H1 (cell line): ENCODE data around the gene GOSR1. TPM values are rescaled to one million over a fixed set of nuclear protein-coding genes. Genes with fewer than 3 reads are reported as not detected.

Experiments
- CTCF ChIA-PET: fragments of 300-600 bp; sonication (Branson Sonifier 250); formaldehyde crosslinking; loops from one replicate; lab custom pipeline; 2021; ENCODE audit not compliant: partially characterized antibody; lab: Charles Lee
- POLR2A ChIA-PET: fragments of 300-600 bp; sonication (Branson Sonifier 250); formaldehyde crosslinking; loops from one replicate; lab custom pipeline; 2021; ENCODE audit warnings: inconsistent platforms; ENCODE audit not compliant: partially characterized antibody; lab: Charles Lee
- DNase-seq, 2 experiments: peaks; one replicate each; pipeline versions ENCODE4 v3.0.0 to v3.0.0-alpha.2; 2010 to 2022; ENCODE audit warnings: low spot score in 2 of 2, low read depth in 1 of 2, mixed read lengths in 1 of 2
- FAIRE-seq: peaks from 2 replicates; lab custom pipeline; 2011; peaks lifted over from hg19 to GRCh38; lab: Jason Lieb, UNC
- H2AFZ ChIP-seq: 2 replicates; pipeline ENCODE4 v1.8.1; 2012; ENCODE audit warnings: low read length, inconsistent platforms
- H2AK5ac ChIP-seq: 2 replicates; pipeline ENCODE4 v1.6.1; 2013; ENCODE audit warnings: low read depth, low read length
- H2BK120ac ChIP-seq: replicated peaks from 2 replicates; pipeline ENCODE3; 2013; ENCODE audit warnings: low read depth, low read length, inconsistent platforms
- H2BK12ac ChIP-seq: 2 replicates; pipeline ENCODE4 v1.6.1; 2013; ENCODE audit warnings: low read depth, low read length
- H2BK15ac ChIP-seq: 2 replicates; pipeline ENCODE4 v1.6.1; 2013; ENCODE audit warnings: low read length
- H2BK20ac ChIP-seq: 2 replicates; pipeline ENCODE4 v1.6.1; 2013; ENCODE audit warnings: low read length
- H2BK5ac ChIP-seq: 2 replicates; pipeline ENCODE4 v1.6.1; 2013; ENCODE audit warnings: low read depth, low read length
- H3K14ac ChIP-seq: 2 replicates; pipeline ENCODE4 v1.6.1; 2013; ENCODE audit warnings: inconsistent platforms; ENCODE audit not compliant: insufficient read length
- H3K18ac ChIP-seq: 2 replicates; pipeline ENCODE4 v1.6.1; 2013; ENCODE audit warnings: low read length; ENCODE audit errors: extremely low read depth
- H3K23ac ChIP-seq: 2 replicates; pipeline ENCODE4 v1.6.1; 2013; ENCODE audit warnings: inconsistent platforms; ENCODE audit not compliant: insufficient read length
- H3K23me2 ChIP-seq: 2 replicates; pipeline ENCODE4 v1.6.1; 2013; ENCODE audit warnings: low read depth, low read length
- H3K27ac ChIP-seq: 2 replicates; pipeline ENCODE4 v1.6.1; 2011; ENCODE audit warnings: low read depth, low read length, inconsistent platforms
- H3K27me3 ChIP-seq, 4 experiments: replicated peaks in 1 of 4; 1 replicate in 1 of 4; 2 replicates in 3 of 4; pipeline versions ENCODE4 v1.6.1 to v1.8.1; 2011 to 2013; ENCODE audit warnings: low read length in 3 of 4, mild to moderate bottlenecking in 3 of 4, inconsistent platforms in 2 of 4, mixed read lengths in 2 of 4, moderate library complexity in 1 of 4; ENCODE audit not compliant: control insufficient read depth in 3 of 4, insufficient read depth in 3 of 4; ENCODE audit errors: extremely low read depth in 1 of 4
- H3K36me3 ChIP-seq, 4 experiments: 2 replicates each; pipeline versions ENCODE4 v1.6.1 to v1.8.1; 2011 to 2013; ENCODE audit warnings: mild to moderate bottlenecking in 4 of 4, low read length in 3 of 4, moderate library complexity in 2 of 4, control low read depth in 1 of 4, inconsistent platforms in 1 of 4; ENCODE audit not compliant: insufficient read depth in 4 of 4, control insufficient read depth in 2 of 4
- H3K4ac ChIP-seq: replicated peaks from 2 replicates; pipeline ENCODE3; 2013; ENCODE audit warnings: low read length, low read depth, mixed read lengths, inconsistent platforms; ENCODE audit not compliant: insufficient read length
- H3K4me1 ChIP-seq, 4 experiments: replicated peaks in 1 of 4; 1 replicate in 1 of 4; 2 replicates in 3 of 4; pipeline versions ENCODE4 v1.6.1 to v1.8.1; 2011 to 2013; ENCODE audit warnings: low read length in 3 of 4, inconsistent platforms in 2 of 4, mixed read lengths in 1 of 4; ENCODE audit not compliant: insufficient read depth in 4 of 4, control insufficient read depth in 3 of 4
- H3K4me2 ChIP-seq, 2 experiments: 2 replicates each; pipeline versions ENCODE4 v1.6.1 to v1.8.1; 2011 to 2013; ENCODE audit warnings: low read depth in 2 of 2, low read length in 2 of 2, control low read depth in 1 of 2, inconsistent platforms in 1 of 2, mild to moderate bottlenecking in 1 of 2; ENCODE audit not compliant: insufficient read depth in 1 of 2
- H3K4me3 ChIP-seq, 4 experiments: fragments of 200-600, 300-600 bp in 1 of 4; sonication (generic), shearing (Covaris generic), sonication (Bioruptor Twin) in 1 of 4; 2 replicates each; pipeline versions ENCODE4 v1.5.1 to v1.8.1; 2011 to 2016; ENCODE audit warnings: low read length in 4 of 4, low read depth in 3 of 4, control low read depth in 2 of 4, inconsistent platforms in 2 of 4, mild to moderate bottlenecking in 2 of 4, mixed read lengths in 1 of 4, moderate library complexity in 1 of 4; ENCODE audit not compliant: insufficient read depth in 2 of 4; ENCODE audit errors: extremely low read depth in 1 of 4
- H3K56ac ChIP-seq: replicated peaks from 2 replicates; pipeline ENCODE3; 2013; ENCODE audit warnings: low read depth, mild to moderate bottlenecking, mixed read lengths, low read length, inconsistent platforms; ENCODE audit not compliant: insufficient read length
- H3K79me1 ChIP-seq: 2 replicates; pipeline ENCODE4 v1.6.1; 2013; ENCODE audit warnings: low read depth, low read length, control low read depth
- H3K79me2 ChIP-seq, 2 experiments: 2 replicates each; pipeline versions ENCODE4 v1.6.1 to v1.8.1; 2012 to 2013; ENCODE audit warnings: low read length in 2 of 2, mild to moderate bottlenecking in 2 of 2, inconsistent platforms in 1 of 2; ENCODE audit not compliant: insufficient read depth in 2 of 2, control insufficient read depth in 1 of 2
- H3K9ac ChIP-seq, 4 experiments: replicated peaks in 1 of 4; 1 replicate in 1 of 4; 2 replicates in 3 of 4; pipeline versions ENCODE4 v1.6.1 to v1.8.1; 2011 to 2013; ENCODE audit warnings: low read depth in 3 of 4, low read length in 3 of 4, control low read depth in 2 of 4, mild to moderate bottlenecking in 2 of 4, moderate library complexity in 2 of 4, inconsistent platforms in 1 of 4; ENCODE audit errors: extremely low read depth in 1 of 4
- H3K9me3 ChIP-seq, 2 experiments: 2 replicates each; pipeline versions ENCODE4 v1.6.1 to v1.8.1; 2012 to 2013; ENCODE audit warnings: mild to moderate bottlenecking in 2 of 2, moderate library complexity in 2 of 2, control low read depth in 1 of 2, inconsistent platforms in 1 of 2, low read depth in 1 of 2, low read length in 1 of 2, mixed read lengths in 1 of 2; ENCODE audit not compliant: insufficient read depth in 2 of 2
- H4K20me1 ChIP-seq, 2 experiments: replicated peaks in 1 of 2; 2 replicates each; pipeline versions ENCODE3 to v1.8.1; 2011 to 2013; ENCODE audit warnings: inconsistent platforms in 2 of 2, low read length in 2 of 2, mild to moderate bottlenecking in 1 of 2; ENCODE audit not compliant: insufficient read depth in 2 of 2, control insufficient read depth in 1 of 2
- H4K5ac ChIP-seq: 2 replicates; pipeline ENCODE4 v1.6.1; 2013; ENCODE audit warnings: low read length, low read depth, mixed read lengths, inconsistent platforms; ENCODE audit not compliant: insufficient read length
- H4K8ac ChIP-seq: 2 replicates; pipeline ENCODE4 v1.8.0; 2013; ENCODE audit warnings: mild to moderate bottlenecking, moderate library complexity, low read length, inconsistent platforms; ENCODE audit not compliant: insufficient read depth; ENCODE audit errors: extremely low read depth
- H4K91ac ChIP-seq: replicated peaks from 2 replicates; pipeline ENCODE3; 2013; ENCODE audit warnings: low read length, mixed read lengths, inconsistent platforms; ENCODE audit not compliant: insufficient read length
- CEBPB ChIP-seq: IDR thresholded peaks from 2 replicates; pipeline ENCODE4 v1.6.1; 2012; ENCODE audit warnings: low read depth, low read length
- EP300 ChIP-seq, 2 experiments: IDR thresholded peaks; 1 replicate in 1 of 2; 2 replicates in 1 of 2; pipeline ENCODE4 v1.6.1; 2011 to 2012; ENCODE audit warnings: low read depth in 2 of 2, low read length in 2 of 2, mild to moderate bottlenecking in 2 of 2, borderline replicate concordance in 1 of 2, inconsistent platforms in 1 of 2, moderate library complexity in 1 of 2
- FOSL1 ChIP-seq: IDR thresholded peaks from 2 replicates; pipeline ENCODE4 v1.6.1; 2011; ENCODE audit warnings: mild to moderate bottlenecking, low read depth, low read length, moderate library complexity; ENCODE audit not compliant: insufficient read depth
- GABPA ChIP-seq: IDR thresholded peaks from 2 replicates; pipeline ENCODE4 v1.6.1; 2011; ENCODE audit warnings: mild to moderate bottlenecking, low read length, moderate library complexity, borderline replicate concordance; ENCODE audit not compliant: insufficient read depth
- GTF2F1 ChIP-seq: IDR thresholded peaks from 2 replicates; pipeline ENCODE4 v1.6.1; 2012; ENCODE audit warnings: low read depth, low read length, improper control_type of control experiment, borderline replicate concordance
- HDAC6 ChIP-seq: IDR thresholded peaks from one replicate; pipeline ENCODE4 v1.7.1; 2012; ENCODE audit warnings: low read depth, mild to moderate bottlenecking, inconsistent platforms, low read length, moderate library complexity
- KDM5A ChIP-seq: fragments of 200-600 bp; IDR thresholded peaks from 2 replicates; pipeline ENCODE4 v1.7.1; 2012; ENCODE audit warnings: mild to moderate bottlenecking, low read length, inconsistent platforms, mixed read lengths
- MAFK ChIP-seq: IDR thresholded peaks from 2 replicates; pipeline ENCODE4 v1.6.1; 2012; ENCODE audit warnings: low read depth, mild to moderate bottlenecking, improper control_type of control experiment, low read length
- NANOG ChIP-seq: IDR thresholded peaks from 2 replicates; pipeline ENCODE4 v1.6.1; 2011; ENCODE audit warnings: low read length, low read depth, mild to moderate bottlenecking, inconsistent platforms; ENCODE audit not compliant: insufficient read depth, poor library complexity, severe bottlenecking
- POLR2AphosphoS5 ChIP-seq: IDR thresholded peaks from 2 replicates; pipeline ENCODE4 v1.6.1; 2011; ENCODE audit warnings: low read depth, low read length
- RAD21 ChIP-seq, 2 experiments: IDR thresholded peaks in 1 of 2; conservative IDR thresholded peaks in 1 of 2; 2 replicates each; pipeline ENCODE4 v1.6.1; 2011; ENCODE audit warnings: low read depth in 2 of 2, low read length in 2 of 2, improper control_type of control experiment in 1 of 2, inconsistent platforms in 1 of 2, mild to moderate bottlenecking in 1 of 2, moderate library complexity in 1 of 2
- RNF2 ChIP-seq: fragments of 200-900, 300-1000 bp; sonication (generic); IDR thresholded peaks from 2 replicates; pipeline ENCODE4 v1.7.1; 2016; ENCODE audit warnings: borderline replicate concordance, low read depth, mild to moderate bottlenecking, antibody characterized with exemption, low read length; ENCODE audit not compliant: poor library complexity, severe bottlenecking; ENCODE audit errors: missing control alignments
- SRF ChIP-seq: IDR thresholded peaks from 2 replicates; pipeline ENCODE4 v1.6.1; 2011; ENCODE audit warnings: mild to moderate bottlenecking, low read depth, low read length, moderate library complexity
- WGBS, 2 experiments: shearing (Covaris generic) in 1 of 2; methylation state at CpG; one replicate each; pipeline versions ENCODE4 v1.1.6 to v1.1.7; 2013 to 2015; ENCODE audit warnings: low lambda C conversion rate in 2 of 2, mixed read lengths in 2 of 2, inconsistent platforms in 1 of 2, low coverage in 1 of 2, missing lambda C conversion rate in 1 of 2; ENCODE audit not compliant: insufficient replicate concordance in 2 of 2, insufficient coverage in 1 of 2, insufficient read length in 1 of 2; ENCODE audit errors: extremely low coverage in 1 of 2, missing lambda C conversion rate in 1 of 2; 5-methylcytosine and 5-hydroxymethylcytosine counted together
- polyA plus RNA-seq, 7 experiments: library from polyadenylated mRNA; depleted of rRNA in 3 of 7; stranded (reverse) in 5 of 7; unstranded in 2 of 7; fragments of >200 nt in 5 of 7; fragments of 200-250 nt in 2 of 7; gene quantifications; 1 replicate in 5 of 7; 2 replicates in 1 of 7; 4 replicates in 1 of 7; pipeline versions ENCODE4 v1.2.1 to v1.2.3, GENCODE V29; 2011 to 2013; ENCODE audit warnings: missing spikeins in 2 of 7, mixed read lengths in 2 of 7
- total RNA-seq: library from RNA; stranded (reverse); fragmentation: NEBNext Ultra II Directional; extraction: Animal tissue kit (Norgen Biotek cat#: 25700); gene quantifications from 2 replicates; pipeline ENCODE4 v1.2.1, GENCODE V29; 2021

The GOSR1 gene
- total and polyA plus RNA-seq, 2 of the 8 experiments (the other 6 are each of a cell fraction or from before 2014, with no cell fraction given): 9.2 to 43.3 TPM

DNA sequence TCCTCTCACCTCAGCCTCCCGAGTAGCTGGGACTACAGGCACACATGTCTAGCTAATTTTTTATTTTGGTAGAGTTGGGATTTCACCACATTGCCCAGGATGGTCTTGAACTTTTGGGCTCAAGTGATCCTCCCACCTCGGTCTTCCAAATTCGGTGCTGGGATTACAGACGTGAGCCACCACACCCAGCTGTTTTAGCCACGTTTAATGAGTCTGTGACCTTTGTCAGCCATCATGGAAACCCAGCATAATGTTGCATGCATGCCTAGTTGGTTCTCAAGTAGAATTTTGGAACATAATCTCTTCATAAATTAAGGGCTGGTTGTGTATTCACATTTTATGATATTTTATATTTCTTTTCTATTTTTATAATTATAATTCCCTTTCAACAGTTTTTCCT is 42.0 kb downstream of the GOSR1 start:
- H3K4me1 ChIP-seq: no peaks in the 10 kb centered on the region
- no peak for FAIRE-seq
- TF ChIP-seq SRF (no peak), KDM5A (no peak), EP300 (IDR thresholded peaks at IDR 0.05; ENCODE audit: borderline replicate concordance in 1 of 2, low read depth in 2 of 2, low read length in 2 of 2) (no peak), FOSL1 (no peak), POLR2AphosphoS5 (no peak), NANOG (no peak), CEBPB (no peak), RAD21 (IDR thresholded peaks at IDR 0.05 in 1 of 2, conservative IDR thresholded peaks at IDR 0.05 in 1 of 2; ENCODE audit: low read depth in 2 of 2, low read length in 2 of 2) (no peak), HDAC6 (no peak), MAFK (no peak), GTF2F1 (no peak), GABPA (no peak), RNF2 (no peak)

More for the DNA sequence above, 42.0 kb downstream of the GOSR1 start:
- no peak overlapping the region for H3K4me3 ChIP-seq
- H3K18ac ChIP-seq: no peak overlapping the region
- 95% methylated on average over 5 of the region's 5 CpGs; no CpG with 5 or more reads in 1 of the 2 experiments for WGBS, 2 experiments
- peaks cover 0 to 34% (median 22%) of the 10 kb centered on the region in 4 experiments; a peak in 7 of 8 replicates for H3K36me3 ChIP-seq
- no peaks in the 10 kb centered on the region for H4K20me1 ChIP-seq
- no peak overlapping the region for H2BK15ac ChIP-seq
- H2BK12ac ChIP-seq: no peak overlapping the region
- H4K8ac ChIP-seq: no peak overlapping the region
- no peak overlapping the region for H4K91ac ChIP-seq
- no peaks in the 10 kb centered on the region for H3K27me3 ChIP-seq
- H3K79me1 ChIP-seq: no peaks in the 10 kb centered on the region
- H3K4ac ChIP-seq: no peak overlapping the region
- H3K27ac ChIP-seq: no peak overlapping the region
- no peak overlapping the region for H3K9ac ChIP-seq
- no peak overlapping the region for H2AFZ ChIP-seq
- H2BK120ac ChIP-seq: no peak overlapping the region
- ChIA-PET POLR2A (no interaction called here), CTCF (interaction anchor here (1.6 kb wide), 1 partner anchor 36 kb away, joined by 6 read pairs; no protein-coding TSS in a partner anchor)
- no peak overlapping the region for H3K4me2 ChIP-seq
- H3K23ac ChIP-seq: no peak overlapping the region
- no peak overlapping the region for H2AK5ac ChIP-seq
- no peak overlapping the region for H3K56ac ChIP-seq
- peaks cover 8 to 17% of the 10 kb centered on the region in 2 experiments; a peak in 3 of 4 replicates for H3K9me3 ChIP-seq
- H3K23me2 ChIP-seq: no peaks in the 10 kb centered on the region
- no peak overlapping the region for H2BK5ac ChIP-seq
- no peak overlapping the region for H4K5ac ChIP-seq
- H3K79me2 ChIP-seq: no peaks in the 10 kb centered on the region
- no peak overlapping the region for H3K14ac ChIP-seq
- no peak for DNase-seq
- no peak overlapping the region for H2BK20ac ChIP-seq
